Measurements from ENCODE around the gene LRIT1. TPM values are rescaled to one million over a fixed set of nuclear protein-coding genes. Genes with fewer than 3 reads are reported as not detected.
"Not testable (repeated sequence)": the region's sequence is repeated elsewhere in the genome, so short reads cannot be mapped to it uniquely, and the experiment has no call there.

The LRIT1 gene, protein sequence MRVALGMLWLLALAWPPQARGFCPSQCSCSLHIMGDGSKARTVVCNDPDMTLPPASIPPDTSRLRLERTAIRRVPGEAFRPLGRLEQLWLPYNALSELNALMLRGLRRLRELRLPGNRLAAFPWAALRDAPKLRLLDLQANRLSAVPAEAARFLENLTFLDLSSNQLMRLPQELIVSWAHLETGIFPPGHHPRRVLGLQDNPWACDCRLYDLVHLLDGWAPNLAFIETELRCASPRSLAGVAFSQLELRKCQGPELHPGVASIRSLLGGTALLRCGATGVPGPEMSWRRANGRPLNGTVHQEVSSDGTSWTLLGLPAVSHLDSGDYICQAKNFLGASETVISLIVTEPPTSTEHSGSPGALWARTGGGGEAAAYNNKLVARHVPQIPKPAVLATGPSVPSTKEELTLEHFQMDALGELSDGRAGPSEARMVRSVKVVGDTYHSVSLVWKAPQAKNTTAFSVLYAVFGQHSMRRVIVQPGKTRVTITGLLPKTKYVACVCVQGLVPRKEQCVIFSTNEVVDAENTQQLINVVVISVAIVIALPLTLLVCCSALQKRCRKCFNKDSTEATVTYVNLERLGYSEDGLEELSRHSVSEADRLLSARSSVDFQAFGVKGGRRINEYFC
- total RNA-seq, result not detected

DNA sequence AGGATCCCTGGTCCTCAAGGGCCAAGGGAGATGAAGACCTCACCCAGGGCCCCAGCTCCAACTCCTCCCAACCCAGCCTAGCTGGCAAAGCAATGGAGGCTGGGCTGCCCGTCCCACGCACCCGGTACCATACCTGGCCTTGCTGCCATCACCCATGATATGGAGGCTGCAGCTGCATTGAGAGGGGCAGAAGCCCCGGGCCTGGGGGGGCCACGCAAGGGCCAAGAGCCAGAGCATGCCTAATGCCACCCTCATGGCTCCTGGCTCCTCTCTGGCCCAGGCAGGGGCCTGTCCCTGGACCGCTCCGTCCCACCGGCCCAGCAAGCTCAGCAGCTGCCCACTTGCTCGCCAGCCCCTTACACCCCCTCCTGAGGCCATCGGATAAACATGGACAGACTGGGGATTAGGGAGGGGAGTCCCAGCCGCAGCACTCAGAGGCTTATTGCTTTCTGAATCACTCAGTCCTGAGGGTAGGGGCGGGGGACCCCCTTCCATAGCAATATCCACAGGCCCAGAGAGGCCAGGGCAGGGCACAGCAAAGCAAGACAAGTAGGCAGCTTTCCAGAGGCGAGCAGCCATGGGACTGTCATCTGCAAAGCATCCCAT is at the start of gene LRIT1:
TSS of gene LRIT1 (minus strand) at position 362 of the 606 bp plus-strand sequence. CDS start at position 255, 107 bp downstream.
- TF ChIP-seq CTCF (IDR thresholded peaks at IDR 0.05), result no peak
- ATAC-seq (ENCODE audit: low FRiP score), result no peak
- DNase-seq (ENCODE audit: low spot score), result no peak

- DNase-seq (ENCODE audit: low spot score), result no peak
- ATAC-seq (ENCODE audit: low FRiP score), result no peak
- no peak for TF ChIP-seq CTCF (IDR thresholded peaks at IDR 0.05)
Measured at GRCh38 chr10:84290235-84290634, 48.9 kb upstream of the LRIT1 start.

DNA sequence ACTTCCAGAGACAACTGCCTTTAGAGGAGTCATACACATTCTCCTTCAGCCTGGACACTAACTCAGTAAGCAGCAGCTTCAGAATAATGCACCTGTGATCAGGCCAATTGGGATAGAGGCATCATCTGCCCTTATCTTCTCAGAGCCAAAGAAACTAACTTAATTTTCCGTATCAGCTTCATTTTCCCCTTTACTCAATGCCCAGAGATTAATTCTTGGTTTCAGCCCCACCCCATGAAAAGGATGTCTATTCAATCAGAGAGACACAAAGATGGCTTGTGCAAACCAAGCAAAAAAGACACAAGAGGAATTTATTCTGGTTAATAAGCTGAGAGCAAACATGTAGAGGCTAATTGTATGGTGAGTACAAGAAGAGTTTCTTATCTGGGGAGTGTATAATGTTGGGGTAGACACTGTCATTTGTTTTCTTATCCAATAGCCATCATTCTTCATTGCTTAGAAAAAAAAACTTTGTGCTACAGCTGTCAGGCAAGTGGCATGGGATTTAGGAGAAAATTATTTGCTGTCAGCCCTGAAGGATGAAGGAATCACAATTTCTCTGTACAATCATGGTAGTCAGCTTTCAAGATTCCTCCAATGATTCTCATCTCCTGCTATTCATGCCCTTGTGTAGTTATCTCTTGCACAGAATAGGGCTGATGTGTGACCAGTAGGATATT is 48.3 kb upstream of the LRIT1 start:
- no peak for DNase-seq (ENCODE audit: low spot score)
- no peak for TF ChIP-seq CTCF (IDR thresholded peaks at IDR 0.05)
- ATAC-seq (ENCODE audit: low FRiP score), result no peak

GRCh38 chr10:84288151-84288550 is 46.8 kb upstream of the LRIT1 start:
- DNase-seq (ENCODE audit: low spot score), result no peak
- ATAC-seq (ENCODE audit: low FRiP score), result no peak
- no peak for TF ChIP-seq CTCF (IDR thresholded peaks at IDR 0.05)

DNA sequence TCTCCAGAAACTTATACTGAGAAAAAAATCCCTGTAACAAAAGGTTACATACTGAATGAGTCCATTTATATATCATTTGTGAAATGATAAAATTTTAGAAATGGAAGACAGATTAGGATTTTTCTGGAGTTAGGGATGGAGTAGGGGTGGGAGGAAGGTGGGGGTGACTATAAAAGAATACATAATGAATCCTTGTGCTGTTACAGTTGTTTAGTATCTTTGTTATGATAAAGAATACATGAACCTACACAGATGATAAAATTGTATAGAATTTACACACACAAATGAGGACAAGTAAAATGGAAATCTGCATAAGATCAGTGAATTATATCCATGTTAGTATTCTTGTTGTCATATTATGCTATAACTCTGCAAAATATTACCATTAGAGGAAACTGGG is 45.3 kb upstream of the LRIT1 start:
- DNase-seq (ENCODE audit: low spot score) (no peak), ATAC-seq (ENCODE audit: low FRiP score) (no peak)
- TF ChIP-seq CTCF (IDR thresholded peaks at IDR 0.05), result no peak

DNA sequence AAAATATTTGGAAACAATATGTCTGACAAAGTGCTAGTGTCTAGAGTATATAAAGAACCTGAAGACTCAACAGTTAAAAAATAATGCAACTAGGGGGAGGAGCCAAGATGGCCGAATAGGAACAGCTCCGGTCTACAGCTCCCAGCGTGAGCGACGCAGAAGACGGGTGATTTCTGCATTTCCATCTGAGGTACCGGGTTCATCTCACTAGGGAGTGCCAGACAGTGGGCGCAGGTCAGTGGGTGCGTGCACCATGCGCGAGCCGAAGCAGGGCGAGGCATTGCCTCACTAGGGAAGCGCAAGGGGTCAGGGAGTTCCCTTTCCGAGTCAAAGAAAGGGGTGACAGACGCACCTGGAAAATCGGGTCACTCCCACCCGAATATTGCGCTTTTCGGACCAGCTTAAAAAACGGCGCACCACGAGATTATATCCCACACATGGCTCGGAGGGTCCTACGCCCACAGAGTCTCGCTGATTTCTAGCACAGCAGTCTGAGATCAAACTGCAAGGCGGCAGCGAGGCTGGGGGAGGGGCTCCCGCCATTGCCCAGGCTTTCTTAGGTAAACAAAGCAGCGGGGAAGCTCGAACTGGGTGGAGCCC is 38.6 kb upstream of the LRIT1 start:
- not testable (repeated sequence) for DNase-seq (ENCODE audit: low spot score); ATAC-seq (ENCODE audit: low FRiP score)

DNA sequence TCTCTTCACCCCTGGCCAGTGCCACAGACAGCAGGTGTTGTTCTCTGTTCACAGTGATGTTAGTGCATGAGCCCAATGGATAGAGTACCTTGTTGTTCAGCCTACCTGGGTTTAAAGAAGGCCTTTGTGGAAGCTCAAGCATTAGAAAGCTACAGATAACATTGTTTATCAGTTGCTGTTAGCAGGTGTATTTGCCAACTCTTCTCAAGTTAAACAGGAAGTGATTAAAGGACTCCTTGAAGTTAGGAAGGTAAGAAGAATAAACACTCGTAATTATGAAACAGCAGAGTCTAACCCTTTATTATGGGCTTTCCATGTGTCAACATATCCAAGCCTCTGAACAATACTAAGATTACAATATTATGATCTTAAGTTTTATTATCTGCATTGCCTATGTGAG is 29.4 kb upstream of the LRIT1 start:
- no peak for TF ChIP-seq CTCF (IDR thresholded peaks at IDR 0.05)
- ATAC-seq (ENCODE audit: low FRiP score), result no peak
- DNase-seq (ENCODE audit: low spot score), result no peak
